PC-3 (cell line): ENCODE data around the gene TOR1B.

Source experiments
- CTCF ChIP-seq: fragments of 300-600 bp; sonication (generic); conservative IDR thresholded peaks from 2 replicates; pipeline ENCODE4 v1.5.1; 2017; ENCODE audit warnings: antibody characterized with exemption, low read depth, mild to moderate bottlenecking, low read length
- EZH2 ChIP-seq: fragments of 300-600 bp; sonication (generic); IDR thresholded peaks from one replicate; pipeline ENCODE4 v1.6.1; 2017; ENCODE audit warnings: antibody characterized with exemption, mild to moderate bottlenecking, low read length; ENCODE audit not compliant: unreplicated experiment

GRCh38 chr9:129858167-129858962 is 55.4 kb downstream of the TOR1B start:
- TF ChIP-seq CTCF (no peak), EZH2 (no peak)
